OCI-M1 (cell line): ENCODE measurements around the gene TLE3.
"Not testable (repeated sequence)": the region's sequence is repeated elsewhere in the genome, so short reads cannot be mapped to it uniquely, and the experiment has no call there.

Experiments
- DNase-seq: peaks from one replicate; lab custom pipeline; 2025; lab: John Stamatoyannopoulos, UW

Gene TLE3

GRCh38 chr15:70097321-70098152 lies at the start of gene TLE3:
TSS of gene TLE3 (minus strand) at chr15:70097917. CDS start at chr15:70096798, 1,119 bp downstream.
- peak; percentile 99 for DNase-seq

GRCh38 chr15:70147178-70147760 lies 49.6 kb upstream of the TLE3 start:
- DNase-seq, result peak; percentile 81

GRCh38 chr15:70146771-70147170 lies 49.1 kb upstream of the TLE3 start:
- DNase-seq, result no peak

- no peak for DNase-seq
These were observed 48.4 kb upstream of the TLE3 start for GRCh38 chr15:70146162-70146561.

- DNase-seq, result no peak
These were observed 47.5 kb upstream of the TLE3 start for GRCh38 chr15:70145261-70145660.

GRCh38 chr15:70142322-70143191 lies 44.8 kb upstream of the TLE3 start:
- peak; percentile 81 for DNase-seq

GRCh38 chr15:70142072-70142321 lies 44.3 kb upstream of the TLE3 start:
- DNase-seq, result no peak

GRCh38 chr15:70141376-70142071 lies 43.8 kb upstream of the TLE3 start:
- no peak for DNase-seq

- peak; percentile 87 for DNase-seq
These were observed 43.0 kb upstream of the TLE3 start for GRCh38 chr15:70140543-70141375.

GRCh38 chr15:70140025-70140542 lies 42.4 kb upstream of the TLE3 start:
- no peak for DNase-seq

- no peak for DNase-seq
These were observed 40.2 kb upstream of the TLE3 start for GRCh38 chr15:70137967-70138366.

- not testable (repeated sequence) for DNase-seq
These were observed 39.3 kb upstream of the TLE3 start for GRCh38 chr15:70137021-70137420.

- no peak for DNase-seq
These were observed 36.2 kb upstream of the TLE3 start for GRCh38 chr15:70133781-70134421.

- no peak for DNase-seq
These were observed 35.6 kb upstream of the TLE3 start for GRCh38 chr15:70133296-70133695.

- DNase-seq, result no peak
These were observed 34.9 kb upstream of the TLE3 start for GRCh38 chr15:70132571-70132970.

GRCh38 chr15:70132139-70132538 lies 34.4 kb upstream of the TLE3 start:
- no peak for DNase-seq

GRCh38 chr15:70128414-70129140 lies 30.9 kb upstream of the TLE3 start:
- DNase-seq, result no peak

GRCh38 chr15:70127770-70128413 lies 30.2 kb upstream of the TLE3 start:
- peak; percentile 22 for DNase-seq

- DNase-seq, result no peak
These were observed 29.6 kb upstream of the TLE3 start for GRCh38 chr15:70127288-70127746.
